Osteoblast (primary cell): ENCODE results near the gene SPRED2. TPM values are rescaled to one million over a fixed set of nuclear protein-coding genes. Genes with fewer than 3 reads are reported as not detected.

Experiments
- DNase-seq: peaks from one replicate; pipeline ENCODE4 v3.0.0; 2011; ENCODE audit warnings: low spot score, mixed read lengths; ENCODE audit not compliant: insufficient read length; ENCODE audit errors: missing footprints
- H2AFZ ChIP-seq: 2 replicates; pipeline ENCODE4 v1.6.0; 2011; ENCODE audit warnings: mild to moderate bottlenecking, low read length
- H3K27ac ChIP-seq: 2 replicates; pipeline ENCODE4 v1.5.1; 2011; ENCODE audit warnings: mild to moderate bottlenecking, low read depth, low read length, moderate library complexity
- H3K27me3 ChIP-seq: 2 replicates; pipeline ENCODE4 v1.6.0; 2012; ENCODE audit warnings: mild to moderate bottlenecking, control low read depth, inconsistent platforms, low read length, moderate library complexity; ENCODE audit not compliant: insufficient read depth
- H3K36me3 ChIP-seq: 2 replicates; pipeline ENCODE4 v1.5.1; 2011; ENCODE audit warnings: mild to moderate bottlenecking, low read length, control low read depth, moderate library complexity; ENCODE audit not compliant: insufficient read depth
- H3K4me1 ChIP-seq: 2 replicates; pipeline ENCODE4 v1.5.1; 2011; ENCODE audit warnings: mild to moderate bottlenecking, low read length, control low read depth, moderate library complexity; ENCODE audit not compliant: insufficient read depth
- H3K4me2 ChIP-seq: 2 replicates; pipeline ENCODE4 v1.6.0; 2011; ENCODE audit warnings: mild to moderate bottlenecking, low read length; ENCODE audit not compliant: insufficient read depth
- H3K4me3 ChIP-seq: fragments of 200-600 bp; sonication (generic); 3 replicates; pipeline ENCODE4 v1.5.1; 2012; ENCODE audit warnings: mild to moderate bottlenecking, low read length, inconsistent platforms; ENCODE audit not compliant: insufficient read depth
- H3K79me2 ChIP-seq: 2 replicates; pipeline ENCODE4 v1.6.0; 2012; ENCODE audit warnings: mild to moderate bottlenecking, low read length, control low read depth, inconsistent platforms; ENCODE audit not compliant: insufficient read depth
- H3K9me3 ChIP-seq: 2 replicates; pipeline ENCODE4 v1.5.1; 2011; ENCODE audit warnings: low read depth, low read length, control low read depth
- H4K20me1 ChIP-seq: 2 replicates; pipeline ENCODE4 v1.6.0; 2012; ENCODE audit warnings: mild to moderate bottlenecking, low read length, control low read depth; ENCODE audit not compliant: insufficient read depth
- total RNA-seq: library from RNA; depleted of rRNA; stranded (reverse); fragments of >200 nt; gene quantifications from 2 replicates; pipeline ENCODE4 v1.2.3, GENCODE V29; 2012
- TF ChIP-seq, protein P1 (sequence below): IDR thresholded peaks from 2 replicates; pipeline ENCODE4 v1.5.1; 2011; ENCODE audit warnings: mild to moderate bottlenecking, low read depth, low read length, moderate library complexity; ENCODE audit errors: extremely low read depth

SPRED2 gene
- total RNA-seq, 1 donor = 17.4 TPM

DNA sequence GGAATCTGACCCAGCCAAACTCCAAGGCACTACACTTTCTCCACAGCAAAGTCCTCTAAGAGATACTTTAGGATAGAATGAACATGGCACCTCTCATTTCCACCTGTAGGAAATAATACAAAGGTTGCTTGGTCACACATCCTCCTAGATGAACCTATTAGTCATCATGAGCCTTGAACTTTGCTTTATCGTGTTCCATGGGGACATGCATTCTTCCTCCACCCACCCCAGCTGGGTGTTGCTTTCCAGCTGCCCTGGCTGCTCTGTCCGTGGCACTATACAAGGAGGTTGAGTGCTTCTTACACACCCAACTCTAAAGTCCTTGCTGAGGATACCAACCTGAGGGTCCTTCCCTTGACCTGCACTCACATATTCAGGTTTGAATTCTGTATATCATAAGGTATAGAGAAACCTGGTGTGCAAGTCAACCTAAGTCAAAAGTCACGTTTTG lies 52.7 kb downstream of the SPRED2 start:
- H3K27me3 ChIP-seq = no peaks in the 10 kb centered on the region
- no peak for DNase-seq
- H4K20me1 ChIP-seq = peaks cover 31% of the 10 kb centered on the region
- H3K4me3 ChIP-seq = no peak overlapping the region
- TF ChIP-seq, protein P1, sequence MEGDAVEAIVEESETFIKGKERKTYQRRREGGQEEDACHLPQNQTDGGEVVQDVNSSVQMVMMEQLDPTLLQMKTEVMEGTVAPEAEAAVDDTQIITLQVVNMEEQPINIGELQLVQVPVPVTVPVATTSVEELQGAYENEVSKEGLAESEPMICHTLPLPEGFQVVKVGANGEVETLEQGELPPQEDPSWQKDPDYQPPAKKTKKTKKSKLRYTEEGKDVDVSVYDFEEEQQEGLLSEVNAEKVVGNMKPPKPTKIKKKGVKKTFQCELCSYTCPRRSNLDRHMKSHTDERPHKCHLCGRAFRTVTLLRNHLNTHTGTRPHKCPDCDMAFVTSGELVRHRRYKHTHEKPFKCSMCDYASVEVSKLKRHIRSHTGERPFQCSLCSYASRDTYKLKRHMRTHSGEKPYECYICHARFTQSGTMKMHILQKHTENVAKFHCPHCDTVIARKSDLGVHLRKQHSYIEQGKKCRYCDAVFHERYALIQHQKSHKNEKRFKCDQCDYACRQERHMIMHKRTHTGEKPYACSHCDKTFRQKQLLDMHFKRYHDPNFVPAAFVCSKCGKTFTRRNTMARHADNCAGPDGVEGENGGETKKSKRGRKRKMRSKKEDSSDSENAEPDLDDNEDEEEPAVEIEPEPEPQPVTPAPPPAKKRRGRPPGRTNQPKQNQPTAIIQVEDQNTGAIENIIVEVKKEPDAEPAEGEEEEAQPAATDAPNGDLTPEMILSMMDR = no peak
- peaks cover 81% of the 10 kb centered on the region for H3K79me2 ChIP-seq
- no peak overlapping the region for H3K27ac ChIP-seq
- peaks cover 54% of the 10 kb centered on the region for H3K4me1 ChIP-seq
- no peak overlapping the region for H2AFZ ChIP-seq
- H3K9me3 ChIP-seq = no peaks in the 10 kb centered on the region
- no peaks in the 10 kb centered on the region for H3K36me3 ChIP-seq
- no peak overlapping the region for H3K4me2 ChIP-seq

DNA sequence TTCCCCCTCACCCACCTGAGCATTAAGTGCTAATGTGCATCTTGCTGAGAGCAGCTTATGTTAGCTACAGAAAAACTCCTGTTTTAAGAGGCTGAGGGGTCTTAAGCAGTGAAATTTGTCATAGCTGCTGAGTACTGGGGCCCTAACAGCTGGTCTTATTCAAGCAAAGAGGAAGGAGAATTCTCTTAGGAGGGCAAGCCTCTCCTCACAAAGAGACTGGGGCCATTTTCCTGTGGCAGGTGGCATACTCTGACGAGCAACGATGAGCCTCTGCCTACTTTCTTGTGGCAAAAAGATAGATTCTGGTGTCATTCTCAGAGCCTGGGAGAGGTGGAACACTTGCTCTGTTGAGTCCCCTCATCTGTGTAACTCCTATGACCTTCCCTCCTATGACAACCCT lies 53.2 kb downstream of the SPRED2 start:
- no peaks in the 10 kb centered on the region for H3K27me3 ChIP-seq
- TF ChIP-seq, protein P1 = no peak
- H4K20me1 ChIP-seq = peaks cover 33% of the 10 kb centered on the region
- no peaks in the 10 kb centered on the region for H3K36me3 ChIP-seq
- no peak overlapping the region for H3K4me2 ChIP-seq
- no peak for DNase-seq
- no peaks in the 10 kb centered on the region for H3K9me3 ChIP-seq
- no peak overlapping the region for H3K27ac ChIP-seq
- H3K4me1 ChIP-seq = peaks cover 51% of the 10 kb centered on the region
- H2AFZ ChIP-seq = no peak overlapping the region
- peaks cover 82% of the 10 kb centered on the region for H3K79me2 ChIP-seq
- H3K4me3 ChIP-seq = no peak overlapping the region

- Histone ChIP-seq H3K79me2 (peaks cover 83% of the 10 kb centered on the region), H3K27me3 (no peaks in the 10 kb centered on the region), H3K27ac (no peak overlapping the region), H3K4me1 (peaks cover 42% of the 10 kb centered on the region), H3K4me3 (no peak overlapping the region), H3K36me3 (no peaks in the 10 kb centered on the region), H4K20me1 (peaks cover 25% of the 10 kb centered on the region), H3K9me3 (no peaks in the 10 kb centered on the region), H3K4me2 (peak overlapping the region; percentile 63), H2AFZ (no peak overlapping the region)
- TF ChIP-seq, protein P1 = no peak
- no peak for DNase-seq
These were observed 54.1 kb downstream of the SPRED2 start for GRCh38 chr2:65378290-65378689.

DNA sequence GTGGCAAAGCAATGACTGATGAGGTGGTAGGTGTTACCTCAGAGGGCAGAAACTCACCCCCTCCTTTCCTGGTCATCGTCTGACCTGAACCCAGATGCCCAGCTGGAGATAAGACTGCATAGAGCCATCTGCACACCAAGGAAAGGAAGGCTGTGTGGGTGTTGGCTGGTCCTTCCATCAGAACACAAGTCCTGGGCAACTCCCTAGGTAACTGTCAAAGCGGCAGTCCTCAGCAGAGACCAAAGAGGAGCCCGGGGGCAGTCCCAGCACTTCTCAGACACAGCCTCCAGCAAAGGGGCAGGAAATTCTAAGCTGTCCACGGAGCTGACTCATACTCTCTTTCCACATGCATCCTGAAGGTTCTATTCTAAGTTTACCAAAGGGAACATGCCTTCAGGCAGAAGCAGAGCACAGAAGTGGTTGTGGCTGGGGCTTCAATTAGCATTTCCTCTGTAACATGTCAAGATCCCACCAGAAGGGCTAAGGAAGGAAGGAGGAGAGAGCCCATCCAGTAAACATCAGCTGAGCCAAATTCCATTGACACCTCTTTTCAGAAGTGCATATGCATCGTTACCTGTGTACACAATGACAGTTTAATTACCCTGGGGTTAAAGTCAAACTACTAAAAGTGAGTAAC lies 54.7 kb downstream of the SPRED2 start:
- Histone ChIP-seq H3K4me1 (peaks cover 38% of the 10 kb centered on the region), H3K4me3 (no peak overlapping the region), H3K4me2 (peak overlapping the region; percentile 63), H2AFZ (no peak overlapping the region), H4K20me1 (peaks cover 21% of the 10 kb centered on the region), H3K27ac (no peak overlapping the region), H3K9me3 (no peaks in the 10 kb centered on the region), H3K36me3 (no peaks in the 10 kb centered on the region), H3K79me2 (peaks cover 89% of the 10 kb centered on the region), H3K27me3 (no peaks in the 10 kb centered on the region)
- peak; percentile 45 for DNase-seq
- TF ChIP-seq, protein P1 = no peak
